Astrocyte (in vitro differentiated cells and primary cell): ENCODE data around the gene ITIH2.

Experiments
- CTCF ChIP-seq: IDR thresholded peaks from 2 replicates; pipeline ENCODE4 v1.5.1; 2011; ENCODE audit warnings: low read depth, mild to moderate bottlenecking, inconsistent platforms, low read length, moderate library complexity; ENCODE audit not compliant: insufficient read depth
- EZH2 ChIP-seq: IDR thresholded peaks from 2 replicates; pipeline ENCODE4 v1.6.1; 2012; ENCODE audit warnings: mild to moderate bottlenecking, low read length, inconsistent platforms; ENCODE audit not compliant: insufficient read depth

- no peak for TF ChIP-seq CTCF
- TF ChIP-seq EZH2: no peak
These were observed 12.4 kb downstream of the ITIH2 start for GRCh38 chr10:7715515-7715914.
